ENCODE data around the gene DPPA3.
A peak's percentile ranks its signal among the peaks of the same experiment; 100 is the strongest.
"Not testable (repeated sequence)": the region's sequence is repeated elsewhere in the genome, so short reads cannot be mapped to it uniquely, and the experiment has no call there.

DPPA3 gene

GRCh38 chr12:7711133-7711532 lies at the start of gene DPPA3:
DPPA3 (plus strand) TSS chr12:7711433; CDS start chr12:7711571, 138 bp downstream.
- DNase-seq, result no peak

- no peak for DNase-seq
Measured at GRCh38 chr12:7661741-7662140, 49.5 kb upstream of the DPPA3 start.

DNA sequence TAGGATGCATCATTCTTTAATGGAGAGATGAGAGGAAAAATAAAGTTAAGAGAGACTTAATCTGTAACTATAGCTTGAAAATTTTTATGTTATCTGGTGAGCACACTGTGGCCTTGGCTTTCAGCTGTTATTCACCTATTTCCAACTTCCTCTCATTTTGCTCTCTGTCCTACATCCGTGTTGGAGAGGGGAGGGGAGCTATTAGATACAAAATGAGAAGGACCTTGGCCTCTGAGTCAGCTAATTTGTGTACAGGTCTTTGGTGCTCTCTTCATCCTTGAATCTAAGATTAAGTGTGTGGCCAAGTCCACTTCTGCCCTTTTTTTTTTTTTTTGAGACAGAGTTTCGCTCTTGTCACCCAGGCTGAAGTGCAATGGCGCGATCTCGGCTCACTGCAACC lies 44.6 kb upstream of the DPPA3 start:
- DNase-seq, result no peak

GRCh38 chr12:7667125-7667524 lies 44.1 kb upstream of the DPPA3 start:
- DNase-seq, result no peak

DNA sequence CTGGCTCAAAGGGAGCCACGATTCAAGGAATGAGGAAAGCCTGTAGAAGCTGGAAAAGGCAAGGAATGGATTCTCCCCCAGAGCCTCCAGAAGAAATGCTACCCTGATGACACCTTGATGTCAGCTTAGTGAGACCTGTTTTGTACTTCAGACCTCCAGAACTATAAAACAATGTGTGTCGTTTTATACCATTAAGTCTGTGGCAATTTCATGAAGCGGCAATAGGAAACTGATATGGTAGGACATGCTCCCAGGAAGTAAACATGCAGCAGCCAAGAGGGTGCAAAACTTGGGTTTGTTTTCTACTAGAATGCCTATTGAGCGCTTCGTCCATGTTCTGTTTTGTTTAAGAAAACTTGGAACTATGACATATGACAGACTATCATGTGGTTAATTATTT lies 43.1 kb upstream of the DPPA3 start:
- no peak for DNase-seq

DNA sequence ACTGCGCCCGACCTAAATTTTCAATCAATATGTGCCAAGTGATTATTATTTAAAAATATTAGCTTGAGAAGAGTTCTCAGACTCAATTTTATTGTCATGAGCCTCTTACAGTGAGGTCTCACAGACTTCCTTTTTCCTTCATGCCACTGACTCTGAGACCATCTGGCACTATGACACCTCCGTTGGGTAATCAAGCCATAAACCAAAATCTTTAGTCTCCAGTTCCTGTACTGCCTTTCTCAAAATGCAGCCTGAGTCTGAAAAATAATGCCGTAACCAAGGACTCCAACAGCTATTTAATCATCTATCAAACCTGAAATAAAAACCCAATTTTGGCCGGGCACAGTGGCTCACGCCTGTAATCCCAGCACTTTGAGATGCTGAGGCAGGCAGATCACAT lies 35.8 kb upstream of the DPPA3 start:
- peak; percentile 31 for DNase-seq

GRCh38 chr12:7677432-7677888 lies 33.8 kb upstream of the DPPA3 start:
- DNase-seq, result peak; percentile 42

- DNase-seq, result no peak
Measured at GRCh38 chr12:7678744-7679143, 32.5 kb upstream of the DPPA3 start.

DNA sequence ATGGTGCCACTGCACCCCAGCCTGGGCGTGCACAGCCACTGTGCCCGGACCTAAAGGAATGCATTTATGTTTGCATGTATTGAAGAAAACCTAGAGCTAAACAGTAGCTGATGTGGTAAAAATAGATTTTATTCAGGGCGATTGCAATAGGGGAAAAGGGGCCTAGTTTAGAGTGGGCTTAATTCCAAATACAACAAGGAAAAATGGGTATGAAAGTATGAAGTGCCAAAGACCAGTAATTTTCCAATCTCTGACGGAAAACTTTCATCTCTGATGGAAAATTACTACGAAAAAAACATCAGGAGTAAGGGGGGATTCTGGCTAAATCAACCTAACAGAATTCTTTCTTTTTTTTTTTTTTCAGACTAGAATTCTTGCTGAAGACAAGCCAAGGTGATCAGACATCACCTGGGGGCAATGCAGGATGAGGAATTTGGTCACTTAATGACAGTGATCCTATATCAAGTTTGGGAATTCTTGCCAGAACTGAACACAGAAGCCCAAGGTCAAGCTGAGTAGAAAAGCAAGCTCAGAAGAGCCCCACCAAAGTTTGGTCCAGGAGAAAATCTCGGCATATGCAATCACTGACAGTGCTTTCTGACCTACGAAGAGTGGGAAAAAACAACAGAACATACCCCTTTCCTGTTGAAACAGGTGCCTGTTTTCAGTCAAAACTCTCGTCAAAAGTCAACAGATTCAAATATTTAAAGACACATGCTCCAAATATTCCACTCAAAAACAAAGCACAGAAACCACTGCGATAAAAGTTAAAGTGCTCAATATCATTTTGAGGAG lies 31.8 kb upstream of the DPPA3 start:
- DNase-seq, result no peak

DNA sequence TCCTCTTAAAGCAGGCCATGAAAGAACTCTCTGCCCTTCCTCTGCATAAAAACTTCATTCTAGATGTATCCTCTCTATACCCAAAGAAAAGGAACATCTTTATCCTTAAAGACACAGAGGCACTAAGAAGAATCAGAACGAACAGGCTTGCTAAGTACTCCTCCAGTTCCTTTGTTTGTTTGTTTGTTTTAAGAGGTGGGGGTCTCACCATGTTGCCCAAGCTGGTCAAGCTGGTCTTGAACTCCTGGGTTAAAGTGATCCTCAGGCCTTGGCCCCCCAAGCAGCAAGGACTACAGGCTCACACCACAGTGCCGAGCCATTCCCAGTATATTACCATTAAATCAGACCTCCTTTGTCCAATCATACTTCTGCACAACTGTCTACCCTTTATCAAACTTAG lies 29.7 kb upstream of the DPPA3 start:
- no peak for DNase-seq

DNA sequence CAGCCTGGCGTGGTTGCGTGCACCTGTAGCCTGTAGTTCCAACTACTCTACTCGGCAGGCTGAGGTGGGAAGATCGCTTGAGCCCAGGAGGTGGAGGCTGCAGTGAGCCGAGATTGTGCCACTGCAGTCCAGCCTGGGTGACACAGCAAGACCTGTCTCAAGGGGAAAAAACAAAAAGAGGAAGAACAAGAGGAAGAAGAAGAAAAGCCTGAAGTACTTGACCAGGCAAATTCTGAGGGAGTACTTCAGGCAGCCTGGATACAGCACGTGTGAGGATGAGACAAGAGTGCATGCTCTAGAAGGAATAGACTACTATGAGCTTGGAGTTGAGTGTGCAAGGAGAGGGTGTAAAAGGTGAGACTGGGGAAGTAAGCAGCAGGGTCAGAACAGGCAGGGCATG lies 17.4 kb upstream of the DPPA3 start:
- DNase-seq, result no peak

DNA sequence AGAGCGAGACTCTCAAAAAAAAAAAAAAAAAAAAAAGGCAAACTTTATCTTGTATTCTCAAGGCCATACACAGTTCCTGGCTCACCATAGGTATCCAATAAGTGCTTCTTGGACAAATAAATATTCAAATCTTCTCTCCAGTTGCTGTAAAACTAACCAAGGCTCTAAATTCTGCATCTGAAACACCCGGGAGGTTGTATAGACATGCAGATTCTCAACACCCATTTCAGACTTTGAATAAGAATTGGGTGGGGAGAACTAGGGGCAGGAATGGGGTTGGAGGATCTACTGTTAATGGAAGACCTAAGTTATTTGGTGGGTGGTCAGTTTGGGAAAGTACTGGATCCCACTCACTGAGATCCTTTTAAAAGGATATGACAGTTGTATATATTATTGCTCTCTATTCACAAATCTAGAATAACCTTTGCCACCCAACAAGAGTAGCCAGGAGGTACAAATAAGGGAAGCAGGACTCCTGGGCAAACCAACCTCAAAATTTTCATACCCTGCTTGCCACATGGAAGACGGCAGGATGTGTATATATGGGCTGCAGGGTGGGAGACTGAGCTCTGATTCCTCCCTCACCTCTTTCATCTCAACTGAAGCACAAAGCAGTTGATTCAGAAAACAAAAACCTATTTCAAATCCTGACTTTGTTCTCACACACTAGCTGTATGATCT lies 16.5 kb upstream of the DPPA3 start:
- DNase-seq, result no peak

GRCh38 chr12:7695237-7695560 lies 16.0 kb upstream of the DPPA3 start:
- no peak for DNase-seq

DNA sequence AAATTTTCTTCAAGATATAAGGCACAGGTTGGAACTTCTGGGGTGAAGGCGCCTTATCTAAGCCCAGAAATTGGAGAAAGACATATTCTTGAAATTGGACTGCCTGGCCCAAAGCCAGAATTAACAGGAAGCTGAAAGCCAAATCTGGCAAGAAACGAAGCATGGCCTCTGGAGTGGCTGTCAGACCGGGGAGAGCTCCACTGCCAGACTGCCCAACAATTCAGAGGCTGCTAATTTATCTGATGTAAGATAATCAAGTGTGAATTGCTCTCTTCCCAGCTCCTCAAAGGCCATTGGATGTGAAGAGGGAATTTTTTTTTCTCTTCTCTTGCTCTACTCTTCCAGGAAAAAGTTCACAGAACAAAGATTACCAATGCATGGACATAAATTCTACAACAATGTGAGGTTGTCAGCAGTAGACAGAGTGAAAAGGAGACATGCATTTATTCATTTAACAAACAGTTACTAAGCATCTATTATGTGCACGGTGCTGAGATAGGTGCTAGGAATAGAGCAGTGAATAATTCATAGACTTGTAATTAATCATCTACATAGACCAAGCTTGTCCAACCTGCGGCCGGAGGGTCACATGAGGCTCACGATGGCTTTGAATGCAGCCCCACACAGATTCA lies 15.6 kb upstream of the DPPA3 start, which contains the start of gene GDF3:
GDF3 (minus strand) TSS at position 210 of the 632 bp plus-strand sequence; CDS start at position 163, 47 bp downstream.
- DNase-seq, result no peak

DNA sequence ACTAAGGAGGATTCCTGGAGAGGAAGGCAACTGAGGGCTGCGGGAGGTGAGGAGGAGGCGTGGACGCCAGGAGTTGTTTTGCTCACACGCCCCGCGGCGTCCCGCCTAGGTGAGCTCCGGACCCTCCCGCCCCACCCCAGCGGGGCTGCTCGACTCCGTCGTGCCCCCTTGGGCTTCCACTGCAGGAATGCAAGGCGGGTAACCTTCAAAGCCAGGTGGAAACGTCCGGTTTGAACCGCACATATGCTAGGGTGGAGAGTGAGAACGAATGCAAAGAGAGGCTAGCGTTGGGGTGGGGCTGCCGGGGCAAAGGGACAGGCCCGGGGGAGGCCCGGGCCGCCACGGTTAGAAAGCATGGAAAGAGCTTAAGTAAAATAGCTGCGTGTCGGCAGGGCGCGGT lies 5.4 kb upstream of the DPPA3 start:
- DNase-seq, result no peak

DNA sequence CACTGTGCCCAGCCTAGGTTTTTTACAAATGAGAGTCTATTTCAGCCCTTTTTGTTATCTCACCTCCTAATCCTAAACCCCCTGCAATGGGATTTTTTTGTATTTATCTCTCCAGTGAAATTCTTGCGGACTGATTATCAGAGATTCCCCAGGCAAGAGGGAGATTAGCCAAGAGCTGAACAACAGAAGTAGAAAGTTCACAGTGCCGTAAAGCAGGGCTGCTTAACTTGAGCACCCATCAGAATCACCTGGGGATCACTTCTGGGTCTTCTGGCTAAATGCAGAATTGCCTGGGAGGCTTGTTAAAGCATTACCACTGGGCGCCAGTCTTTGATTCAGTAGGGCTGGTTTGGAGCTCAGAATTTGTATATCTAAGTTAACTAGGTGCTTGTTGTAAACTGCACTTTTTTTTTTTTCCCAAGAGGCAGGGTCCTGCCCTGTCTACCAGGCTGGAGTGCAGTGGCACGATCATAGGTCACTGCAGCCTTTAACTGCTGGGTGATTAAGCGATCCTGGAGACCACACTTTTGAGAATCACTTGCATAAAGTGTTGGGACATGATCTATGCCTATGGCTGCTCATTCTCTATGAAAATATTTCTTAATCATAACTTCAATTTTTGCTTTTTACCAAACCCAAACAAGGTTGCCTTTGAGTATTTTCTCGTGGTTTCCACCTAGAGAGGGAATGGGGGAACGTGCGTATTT lies 1.1 kb upstream of the DPPA3 start:
- no peak for DNase-seq

DNA sequence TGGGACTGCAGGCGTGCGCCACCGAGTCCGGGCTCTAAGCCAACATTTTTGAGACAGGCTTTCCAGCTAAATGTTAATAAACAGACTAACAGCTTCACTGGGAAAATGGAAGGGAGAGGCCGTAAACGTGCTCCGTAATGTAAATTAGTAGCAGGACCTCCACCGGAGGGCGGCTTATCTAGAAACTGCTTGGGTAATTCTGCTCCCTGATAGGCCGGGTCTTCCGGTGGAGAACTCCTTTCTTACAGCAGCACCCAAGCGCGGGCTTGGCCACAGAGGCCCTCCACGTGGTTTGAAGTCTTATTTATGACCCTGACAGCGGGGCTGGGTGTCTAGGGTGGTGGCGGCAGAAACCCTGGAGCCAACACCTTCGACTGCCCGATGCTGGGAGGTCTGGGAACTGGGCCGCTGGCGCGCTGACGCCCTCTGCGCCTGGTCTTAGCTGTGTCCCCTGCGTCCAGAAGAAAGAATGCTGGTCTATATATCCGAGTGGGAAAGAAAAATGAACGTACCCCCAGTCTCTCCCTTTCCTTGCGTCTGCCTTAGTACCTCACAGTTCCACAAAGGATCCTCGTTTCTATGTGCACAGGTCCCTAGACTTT lies 1.7 kb downstream of the DPPA3 start:
- DNase-seq, result no peak

- DNase-seq, result no peak
Measured at GRCh38 chr12:7716381-7716780, 5.1 kb downstream of the DPPA3 start.

DNA sequence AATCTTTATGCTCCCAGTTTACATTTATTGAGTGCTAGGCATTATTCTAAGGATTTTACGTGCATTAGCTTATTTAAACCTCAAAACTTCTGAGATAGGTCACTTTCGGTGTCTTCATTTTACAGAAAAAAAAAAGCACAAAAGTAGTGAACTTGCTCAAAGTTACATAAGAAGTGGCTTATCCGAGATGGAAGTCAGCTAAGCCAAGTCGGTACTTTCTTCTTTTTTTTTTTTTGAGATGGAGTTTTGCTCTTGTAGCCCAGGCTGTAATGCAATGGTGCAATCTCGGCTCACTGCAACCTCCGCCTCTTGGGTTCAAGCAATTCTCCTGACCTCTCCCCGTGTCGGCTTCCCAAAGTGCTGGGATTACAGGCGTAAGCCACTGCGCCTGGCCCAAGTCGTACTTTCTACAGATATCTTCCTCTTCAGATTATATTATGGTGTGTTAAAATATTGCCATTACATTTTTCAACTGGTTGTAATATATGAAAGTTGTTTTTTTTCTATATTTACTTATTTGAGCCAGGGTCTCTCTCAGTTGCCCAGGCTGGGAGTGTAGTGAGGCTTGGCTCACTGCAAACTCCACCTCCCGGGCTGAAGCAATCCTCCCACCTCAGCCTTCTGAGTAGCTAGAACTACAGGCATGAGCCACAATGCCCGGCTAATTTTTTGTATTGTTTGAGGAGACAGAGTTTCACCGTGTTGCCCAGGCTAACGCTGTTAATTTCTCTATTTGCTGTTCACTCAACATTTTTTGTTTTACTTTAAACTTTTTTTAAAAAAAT lies 8.9 kb downstream of the DPPA3 start:
- no peak for DNase-seq

DNA sequence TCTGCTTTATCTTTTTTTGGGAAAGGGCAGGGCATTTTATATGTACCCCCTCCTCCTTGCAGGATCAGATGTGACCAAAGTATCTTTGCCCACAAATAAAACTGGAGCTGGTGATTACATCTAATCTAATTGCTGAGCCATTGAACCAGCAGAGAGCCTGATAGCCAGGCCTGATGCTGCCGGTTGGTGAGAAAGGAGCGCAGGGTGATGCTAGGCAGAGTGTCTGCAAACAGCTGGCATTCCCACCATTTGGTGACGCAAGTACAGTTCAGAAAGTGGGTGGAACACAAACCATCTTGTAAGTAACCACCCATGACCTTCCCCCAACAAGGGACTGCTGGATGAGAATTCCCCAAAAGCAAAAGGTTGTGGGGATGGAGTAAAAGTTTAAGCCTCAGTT lies 12.7 kb downstream of the DPPA3 start:
- DNase-seq, result no peak

DNA sequence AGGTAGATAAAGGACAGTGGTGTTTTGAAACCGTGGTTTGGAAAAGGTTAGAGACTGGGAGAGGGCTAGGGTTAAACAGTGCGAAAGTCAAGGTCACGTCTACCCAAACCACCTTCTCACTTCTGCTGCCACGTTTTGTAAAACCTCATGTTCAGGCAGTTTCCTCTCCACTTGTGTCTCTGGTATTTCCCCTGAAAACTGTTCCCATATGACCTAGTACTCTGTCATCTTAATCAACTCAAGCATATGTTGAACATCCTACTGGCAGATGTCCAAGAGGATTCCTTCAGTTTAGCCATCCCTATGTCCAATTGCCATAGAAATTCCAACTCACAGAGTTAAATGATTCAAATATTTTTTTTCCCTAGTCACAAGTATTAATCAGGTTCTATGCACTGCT lies 18.5 kb downstream of the DPPA3 start:
- DNase-seq, result no peak

- DNase-seq, result not testable (repeated sequence)
Measured at GRCh38 chr12:7730984-7731383, 19.8 kb downstream of the DPPA3 start.

All from SIG-M5 (cell line).